A673 (cell line): ENCODE results near the gene MYO18A.

Experiments
- EZH2 ChIP-seq: fragments of 200-600 bp; sonication (generic); IDR thresholded peaks from 2 replicates; pipeline ENCODE4 v1.6.1; 2017; ENCODE audit warnings: borderline replicate concordance, low read depth, mild to moderate bottlenecking, mixed read lengths, antibody characterized with exemption, low read length; ENCODE audit not compliant: poor library complexity, severe bottlenecking
- TF ChIP-seq, protein P1 (sequence below): fragments of 300-800, 200-600 bp; sonication (generic); conservative IDR thresholded peaks from 2 replicates; pipeline ENCODE4 v1.5.1; 2017; ENCODE audit warnings: low read depth, mild to moderate bottlenecking, antibody characterized with exemption, low read length, moderate library complexity, mixed read lengths

- TF ChIP-seq, protein P1, sequence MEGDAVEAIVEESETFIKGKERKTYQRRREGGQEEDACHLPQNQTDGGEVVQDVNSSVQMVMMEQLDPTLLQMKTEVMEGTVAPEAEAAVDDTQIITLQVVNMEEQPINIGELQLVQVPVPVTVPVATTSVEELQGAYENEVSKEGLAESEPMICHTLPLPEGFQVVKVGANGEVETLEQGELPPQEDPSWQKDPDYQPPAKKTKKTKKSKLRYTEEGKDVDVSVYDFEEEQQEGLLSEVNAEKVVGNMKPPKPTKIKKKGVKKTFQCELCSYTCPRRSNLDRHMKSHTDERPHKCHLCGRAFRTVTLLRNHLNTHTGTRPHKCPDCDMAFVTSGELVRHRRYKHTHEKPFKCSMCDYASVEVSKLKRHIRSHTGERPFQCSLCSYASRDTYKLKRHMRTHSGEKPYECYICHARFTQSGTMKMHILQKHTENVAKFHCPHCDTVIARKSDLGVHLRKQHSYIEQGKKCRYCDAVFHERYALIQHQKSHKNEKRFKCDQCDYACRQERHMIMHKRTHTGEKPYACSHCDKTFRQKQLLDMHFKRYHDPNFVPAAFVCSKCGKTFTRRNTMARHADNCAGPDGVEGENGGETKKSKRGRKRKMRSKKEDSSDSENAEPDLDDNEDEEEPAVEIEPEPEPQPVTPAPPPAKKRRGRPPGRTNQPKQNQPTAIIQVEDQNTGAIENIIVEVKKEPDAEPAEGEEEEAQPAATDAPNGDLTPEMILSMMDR, result no peak
- TF ChIP-seq EZH2, result no peak
Observed at GRCh38 chr17:29069526-29070041, 110.6 kb downstream of the MYO18A start.
